Fibroblast of gingiva (primary cell): ENCODE results near the gene FMO2.
A peak's percentile ranks its signal among the peaks of the same experiment; 100 is the strongest.

Experiments used
- DNase-seq: peaks from one replicate; pipeline ENCODE4 v3.0.0-alpha.2; 2011; ENCODE audit warnings: low read depth

FMO2 gene

DNA sequence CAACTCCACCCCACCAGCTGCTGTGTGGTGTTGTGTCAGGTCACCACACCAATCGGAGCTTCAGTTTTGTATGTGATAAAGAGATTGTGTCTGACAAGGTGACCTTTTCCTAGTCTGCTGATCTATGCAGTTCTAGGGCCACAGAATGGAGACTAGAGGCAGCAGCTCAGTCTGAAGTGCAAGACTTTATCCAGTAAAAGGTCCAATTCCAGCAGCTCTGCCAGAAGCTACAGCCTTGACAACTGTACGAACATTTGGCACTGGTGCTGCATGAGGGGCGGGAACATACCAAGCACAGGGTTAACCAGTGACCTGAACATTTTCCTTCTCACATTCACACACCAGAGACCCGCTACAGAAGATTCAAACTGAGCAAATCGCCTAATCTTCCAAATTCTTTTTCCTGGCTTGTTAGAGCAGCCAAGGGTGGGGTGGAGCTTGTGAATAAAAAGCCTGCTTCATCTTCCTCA lies 72.5 kb downstream of the FMO2 start:
- DNase-seq, result peak; percentile 32

DNA sequence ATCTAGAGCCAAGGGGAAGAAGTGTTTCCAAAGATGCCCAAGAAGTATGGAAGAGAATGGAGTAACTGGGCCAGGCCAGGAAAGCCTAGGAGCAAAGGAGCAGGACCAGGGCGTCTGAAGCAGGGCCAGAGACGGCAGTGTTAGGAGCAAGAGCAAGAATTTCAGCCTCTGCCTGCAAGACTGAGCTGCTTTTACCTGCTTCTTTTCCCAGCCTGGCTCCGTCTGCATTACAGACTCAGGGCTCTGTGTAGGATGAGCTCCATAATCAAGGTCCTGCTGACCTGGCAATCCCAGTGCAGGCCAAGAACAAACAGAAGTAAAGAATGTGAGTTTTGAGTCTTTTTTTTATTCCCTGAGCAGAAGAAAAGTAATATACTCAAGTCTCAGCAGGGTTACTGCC lies 73.3 kb downstream of the FMO2 start:
- DNase-seq, result no peak

DNA sequence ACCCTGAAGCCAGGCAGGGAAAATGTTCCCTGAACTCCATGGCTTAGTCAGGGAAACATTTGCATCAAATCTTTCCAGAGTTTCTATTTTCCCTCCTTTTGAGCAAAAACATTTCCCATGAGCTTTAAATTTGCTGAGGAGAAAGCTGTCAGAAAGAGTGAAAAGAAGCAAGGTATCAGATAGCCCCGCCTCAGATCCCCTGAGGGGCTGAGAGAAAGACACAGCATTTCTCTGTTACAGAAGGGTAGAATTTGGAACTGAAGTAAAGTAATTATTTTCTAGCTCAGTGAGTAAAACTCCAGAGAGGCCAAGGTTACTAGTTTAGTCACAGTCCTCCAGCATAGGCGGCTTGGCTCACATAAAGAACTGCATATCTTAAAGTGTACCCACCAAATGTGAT lies 73.8 kb downstream of the FMO2 start:
- no peak for DNase-seq
